ENCODE results near the gene TRPC3. TPM values are rescaled to one million over a fixed set of nuclear protein-coding genes. Genes with fewer than 3 reads are reported as not detected.

The TRPC3 gene
- total and polyA plus RNA-seq, 2 experiments from 2014 or later, result 48.7 to 54.1 TPM

GRCh38 chr4:121877041-121877773, 74.7 kb downstream of the TRPC3 start:
- Histone ChIP-seq H3K27ac (no peak overlapping the region), H3K36me3 (peaks cover 22% of the 10 kb centered on the region), H3K27me3 (no peaks in the 10 kb centered on the region), H3K4me1 (ENCODE audit: low read depth) (peaks cover 6% of the 10 kb centered on the region), H3K9me3 (ENCODE audit: low read depth) (no peaks in the 10 kb centered on the region), H3K4me3 (no peak overlapping the region)
- TF ChIP-seq, protein P1, sequence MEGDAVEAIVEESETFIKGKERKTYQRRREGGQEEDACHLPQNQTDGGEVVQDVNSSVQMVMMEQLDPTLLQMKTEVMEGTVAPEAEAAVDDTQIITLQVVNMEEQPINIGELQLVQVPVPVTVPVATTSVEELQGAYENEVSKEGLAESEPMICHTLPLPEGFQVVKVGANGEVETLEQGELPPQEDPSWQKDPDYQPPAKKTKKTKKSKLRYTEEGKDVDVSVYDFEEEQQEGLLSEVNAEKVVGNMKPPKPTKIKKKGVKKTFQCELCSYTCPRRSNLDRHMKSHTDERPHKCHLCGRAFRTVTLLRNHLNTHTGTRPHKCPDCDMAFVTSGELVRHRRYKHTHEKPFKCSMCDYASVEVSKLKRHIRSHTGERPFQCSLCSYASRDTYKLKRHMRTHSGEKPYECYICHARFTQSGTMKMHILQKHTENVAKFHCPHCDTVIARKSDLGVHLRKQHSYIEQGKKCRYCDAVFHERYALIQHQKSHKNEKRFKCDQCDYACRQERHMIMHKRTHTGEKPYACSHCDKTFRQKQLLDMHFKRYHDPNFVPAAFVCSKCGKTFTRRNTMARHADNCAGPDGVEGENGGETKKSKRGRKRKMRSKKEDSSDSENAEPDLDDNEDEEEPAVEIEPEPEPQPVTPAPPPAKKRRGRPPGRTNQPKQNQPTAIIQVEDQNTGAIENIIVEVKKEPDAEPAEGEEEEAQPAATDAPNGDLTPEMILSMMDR (IDR thresholded peaks at IDR 0.05; ENCODE audit: low read depth, low read length), result no peak
- DNase-seq (ENCODE audit: low read depth in 1 of 2, low spot score in 1 of 2), result no peak

GRCh38 chr4:121876070-121876469, 75.8 kb downstream of the TRPC3 start:
- TF ChIP-seq, protein P1 (IDR thresholded peaks at IDR 0.05; ENCODE audit: low read depth, low read length), result no peak
- Histone ChIP-seq H3K27me3 (no peaks in the 10 kb centered on the region), H3K4me3 (no peak overlapping the region), H3K9me3 (ENCODE audit: low read depth) (no peaks in the 10 kb centered on the region), H3K36me3 (peaks cover 16% of the 10 kb centered on the region), H3K4me1 (ENCODE audit: low read depth) (peaks cover 6% of the 10 kb centered on the region), H3K27ac (no peak overlapping the region)
- DNase-seq (ENCODE audit: low read depth in 1 of 2, low spot score in 1 of 2), result no peak

DNA sequence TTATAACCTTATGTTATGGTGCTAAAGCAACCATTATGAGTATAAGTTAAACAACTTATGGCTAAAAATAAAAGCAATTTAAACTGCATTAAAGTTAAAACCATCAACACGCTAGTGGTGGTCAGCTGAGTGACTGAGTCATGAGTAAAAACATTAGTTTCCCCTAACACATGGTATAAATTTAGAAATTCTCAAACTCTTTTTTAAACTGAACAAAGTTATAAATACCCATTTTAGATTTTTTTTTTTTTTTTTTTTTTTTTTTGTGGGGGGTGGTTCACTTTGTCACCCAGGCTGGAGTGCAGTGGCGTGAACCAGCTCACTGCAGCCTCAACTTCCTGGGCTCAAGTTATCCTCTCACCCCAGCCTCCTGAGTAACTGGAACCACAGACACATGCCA, 76.2 kb downstream of the TRPC3 start:
- peaks cover 16% of the 10 kb centered on the region for H3K36me3 ChIP-seq
- H3K9me3 ChIP-seq (ENCODE audit: low read depth), result no peaks in the 10 kb centered on the region
- H3K27ac ChIP-seq, result no peak overlapping the region
- no peak overlapping the region for H3K4me3 ChIP-seq
- DNase-seq (ENCODE audit: low read depth in 1 of 2, low spot score in 1 of 2), result no peak
- H3K4me1 ChIP-seq (ENCODE audit: low read depth), result peaks cover 6% of the 10 kb centered on the region
- H3K27me3 ChIP-seq, result no peaks in the 10 kb centered on the region
- TF ChIP-seq, protein P1 (IDR thresholded peaks at IDR 0.05; ENCODE audit: low read depth, low read length), result no peak

- H3K4me3 ChIP-seq, result no peak overlapping the region
- H3K36me3 ChIP-seq, result peaks cover 6% of the 10 kb centered on the region
- H3K27me3 ChIP-seq, result no peaks in the 10 kb centered on the region
- TF ChIP-seq, protein P1 (IDR thresholded peaks at IDR 0.05; ENCODE audit: low read depth, low read length), result no peak
- H3K4me1 ChIP-seq (ENCODE audit: low read depth), result peaks cover 6% of the 10 kb centered on the region
- no peaks in the 10 kb centered on the region for H3K9me3 ChIP-seq (ENCODE audit: low read depth)
- no peak for DNase-seq (ENCODE audit: low read depth in 1 of 2, low spot score in 1 of 2)
- no peak overlapping the region for H3K27ac ChIP-seq
Measured at GRCh38 chr4:121873604-121874003, 78.3 kb downstream of the TRPC3 start.

DNA sequence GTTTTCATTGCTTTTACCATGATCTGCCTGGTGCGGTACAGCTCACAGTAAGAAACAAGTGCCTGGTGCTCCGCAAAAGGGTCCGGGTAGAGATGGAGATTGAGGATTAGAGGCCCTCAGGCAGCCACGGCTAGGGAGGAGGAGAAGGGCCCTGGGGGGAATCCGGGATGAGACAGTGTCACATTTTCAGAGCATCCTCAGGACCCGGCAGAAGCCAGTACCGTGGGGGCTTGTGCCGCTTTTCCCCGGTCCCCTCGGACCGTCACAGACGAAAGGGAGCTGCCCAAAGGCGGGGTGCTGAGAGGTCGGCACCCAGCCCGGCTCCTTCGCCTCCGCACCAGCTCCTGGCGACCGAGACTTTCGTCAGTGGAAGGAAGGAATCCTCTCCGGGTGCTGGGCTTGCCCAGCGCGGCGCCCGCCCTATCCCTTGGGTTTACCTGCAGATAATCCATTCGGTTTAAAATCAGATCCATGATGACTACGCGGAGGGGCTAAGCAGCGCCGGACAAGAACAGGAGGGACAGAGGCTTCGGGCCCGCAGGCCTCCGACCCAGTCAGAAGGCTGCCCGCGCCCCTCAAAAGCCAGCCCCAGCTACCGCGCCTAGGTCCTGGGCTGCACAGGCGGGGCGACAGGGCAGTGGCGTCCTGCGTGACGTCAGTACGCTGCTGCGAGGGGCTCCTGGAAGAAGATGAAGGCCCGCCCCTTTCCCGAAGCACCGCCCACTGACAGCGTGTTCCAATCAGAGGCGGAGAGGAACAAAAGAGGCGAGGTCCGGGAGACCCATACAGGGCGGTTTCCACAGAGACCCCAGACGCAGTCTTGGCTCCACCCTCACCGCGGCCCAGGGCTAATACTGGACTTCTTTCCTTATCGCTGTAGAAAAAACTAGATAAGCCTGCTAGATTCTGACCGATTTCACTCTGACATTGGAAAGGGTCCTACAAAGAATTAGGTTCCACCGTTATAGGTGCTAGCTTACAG, 81.7 kb downstream of the TRPC3 start, which contains the start of gene BBS7:
TSS of gene BBS7 (minus strand) at position 634 of the 982 bp plus-strand sequence. CDS start at position 473, 161 bp downstream.
- no peaks in the 10 kb centered on the region for H3K36me3 ChIP-seq
- no peaks in the 10 kb centered on the region for H3K27me3 ChIP-seq
- H3K27ac ChIP-seq, result peak within 1 kb of the TSS; percentile 64
- H3K4me1 ChIP-seq (ENCODE audit: low read depth), result peaks cover 6% of the 10 kb centered on the region
- peak within 1 kb of the TSS; percentile 66 for H3K4me3 ChIP-seq
- DNase-seq (ENCODE audit: low read depth in 1 of 2, low spot score in 1 of 2), result peak; percentile 98 to 99
- no peaks in the 10 kb centered on the region for H3K9me3 ChIP-seq (ENCODE audit: low read depth)
- TF ChIP-seq, protein P1 (IDR thresholded peaks at IDR 0.05; ENCODE audit: low read depth, low read length), result no peak

Measured in cardiac muscle cell (in vitro differentiated cells and primary cell).